Activated naive CD8-positive, alpha-beta T cell treated with anti-CD3 and anti-CD28 coated beads, Interleukin-2, amount 50 U/mL, for 16 hours (primary cell): ENCODE results near the gene ELMO1.

Source experiments
- DNase-seq: peaks from one replicate; pipeline ENCODE4 v3.0.0-alpha.2; 2020; ENCODE audit warnings: low read depth, low spot score

The ELMO1 gene

DNA sequence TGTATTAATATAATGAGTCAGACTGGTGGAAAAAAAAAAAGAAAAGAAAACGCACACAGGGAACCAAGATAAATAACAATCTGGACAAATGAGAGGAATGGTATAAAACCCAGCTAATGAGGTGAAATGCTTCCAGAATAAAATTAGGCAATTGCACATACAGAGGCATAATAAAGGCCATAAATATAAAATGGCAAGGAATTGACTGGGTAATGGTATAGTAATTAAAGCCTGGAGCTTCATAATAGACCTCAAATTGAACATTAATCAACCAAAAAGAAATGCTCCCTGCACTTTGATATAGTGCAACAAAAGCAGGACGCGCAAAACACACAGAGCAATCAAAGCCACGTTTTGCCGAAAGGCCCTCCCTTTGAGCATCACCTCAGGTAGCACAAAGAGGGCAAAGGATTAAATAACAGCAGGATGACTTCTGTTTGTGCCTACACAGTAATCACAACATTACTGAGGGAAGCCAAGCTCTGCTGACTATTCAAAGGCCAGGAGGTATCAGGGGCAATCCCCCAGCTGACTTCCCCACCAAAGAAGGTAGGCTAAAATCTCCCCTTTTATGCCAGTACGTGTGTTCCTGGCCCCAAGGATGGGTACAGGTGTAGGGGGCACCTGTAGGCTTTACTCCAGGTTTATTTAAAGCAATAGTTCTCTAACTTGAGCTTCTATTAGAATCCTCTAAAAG, 343.7 kb downstream of the ELMO1 start:
- DNase-seq = no peak

DNA sequence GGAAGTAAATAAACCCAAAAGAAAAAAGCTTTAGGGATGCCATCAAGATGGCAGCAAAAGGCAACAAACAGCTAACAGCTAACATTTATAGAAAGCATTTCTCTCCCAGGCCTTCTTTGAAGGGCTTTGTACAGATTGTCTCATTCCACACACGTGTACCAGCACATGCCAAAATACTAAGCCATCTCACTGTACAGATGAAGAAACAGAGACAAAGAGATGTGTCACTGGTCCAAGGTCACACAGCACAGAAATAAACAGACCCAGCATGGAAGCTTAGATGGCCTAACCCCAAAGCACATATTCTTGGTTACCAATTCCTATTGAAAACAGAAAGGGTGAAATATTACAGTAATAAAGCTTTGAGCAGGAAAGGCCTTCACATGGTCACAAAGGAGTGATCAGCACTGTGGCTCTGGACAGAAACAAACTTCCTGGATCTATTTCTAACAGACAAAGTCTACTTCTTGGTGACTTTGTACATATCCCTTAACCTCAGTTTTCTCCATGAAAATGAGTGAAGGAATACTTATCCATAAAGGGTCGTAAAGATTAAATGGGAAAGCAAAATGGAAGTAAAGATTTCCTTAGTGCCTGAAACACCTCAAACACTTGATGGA, 346.0 kb downstream of the ELMO1 start:
- no peak for DNase-seq

- DNase-seq = no peak
These were observed 347.8 kb downstream of the ELMO1 start for GRCh38 chr7:37100735-37101331.

DNA sequence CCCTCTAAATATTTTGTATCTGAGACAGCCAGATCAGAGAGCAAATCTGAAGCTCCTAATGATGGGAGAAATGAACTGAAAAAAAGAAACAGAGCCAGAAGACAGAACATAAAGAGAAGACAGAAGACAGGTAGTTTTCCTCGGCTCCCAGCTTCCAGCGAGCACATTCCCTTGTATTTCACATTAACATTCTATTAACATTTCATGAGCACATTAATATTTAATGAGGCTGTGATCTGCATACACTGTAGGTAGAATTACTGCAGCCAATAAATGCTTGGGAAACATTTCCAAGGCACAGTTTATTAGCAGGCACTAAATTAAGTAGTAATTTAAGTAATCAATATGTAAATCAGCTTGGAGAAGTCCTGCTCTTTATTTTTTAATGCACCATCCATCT, 349.9 kb downstream of the ELMO1 start:
- no peak for DNase-seq

DNA sequence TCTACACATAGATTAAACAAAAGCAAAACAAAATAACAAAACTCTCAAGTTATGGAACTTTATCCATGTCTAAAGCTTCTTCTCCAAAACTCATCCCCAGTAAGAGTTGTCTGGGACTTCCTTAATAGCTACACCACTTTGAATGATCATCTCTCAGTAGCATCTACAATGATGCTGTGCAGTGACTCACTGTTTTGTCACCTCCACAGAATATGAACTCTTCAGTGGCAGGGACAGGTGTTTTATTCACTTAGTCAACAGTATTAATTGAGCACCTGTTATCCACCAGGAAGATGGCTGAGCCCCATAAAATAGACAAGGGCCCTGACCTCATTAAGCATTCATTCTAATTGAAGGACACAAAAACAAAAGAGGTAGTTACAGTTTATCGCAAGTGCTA, 350.7 kb downstream of the ELMO1 start:
- DNase-seq = no peak

DNA sequence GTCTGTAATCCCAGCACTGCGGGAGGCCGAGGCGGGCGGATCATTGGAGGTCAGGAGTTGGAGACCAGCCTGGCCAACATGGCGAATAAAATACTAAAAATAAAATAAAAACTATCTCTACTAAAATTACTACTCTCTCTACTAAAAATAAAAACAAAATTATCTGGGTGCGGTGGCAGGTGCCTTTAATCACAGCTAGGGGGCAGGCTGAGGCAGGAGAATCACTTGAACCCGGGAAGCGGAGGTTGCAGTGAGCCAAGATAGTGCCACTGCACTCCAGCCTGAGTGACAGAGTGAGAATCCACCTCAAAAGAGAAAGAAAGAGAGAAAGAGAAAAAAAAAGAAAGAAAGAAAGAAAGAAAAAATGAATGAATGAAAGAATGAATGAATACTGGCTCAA, 351.4 kb downstream of the ELMO1 start:
- DNase-seq = no peak

DNA sequence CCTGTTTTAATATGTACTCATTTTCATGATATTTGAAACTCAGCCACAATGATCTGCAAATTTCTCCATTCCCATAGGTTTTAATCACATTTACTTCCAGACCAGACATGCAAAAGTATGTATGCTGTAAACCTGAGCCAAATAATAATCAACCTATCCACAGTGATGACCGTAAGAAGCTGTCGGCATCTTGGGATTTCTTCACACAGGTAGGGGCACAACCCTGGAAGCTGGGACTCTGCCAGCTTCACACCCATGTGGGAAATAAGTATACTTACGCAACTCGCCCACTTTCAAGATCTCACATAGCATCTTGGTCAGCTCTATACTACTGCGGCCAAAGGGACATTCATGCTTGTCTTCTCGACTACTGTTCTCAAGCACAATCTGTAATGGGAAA, 352.3 kb downstream of the ELMO1 start:
- no peak for DNase-seq

DNA sequence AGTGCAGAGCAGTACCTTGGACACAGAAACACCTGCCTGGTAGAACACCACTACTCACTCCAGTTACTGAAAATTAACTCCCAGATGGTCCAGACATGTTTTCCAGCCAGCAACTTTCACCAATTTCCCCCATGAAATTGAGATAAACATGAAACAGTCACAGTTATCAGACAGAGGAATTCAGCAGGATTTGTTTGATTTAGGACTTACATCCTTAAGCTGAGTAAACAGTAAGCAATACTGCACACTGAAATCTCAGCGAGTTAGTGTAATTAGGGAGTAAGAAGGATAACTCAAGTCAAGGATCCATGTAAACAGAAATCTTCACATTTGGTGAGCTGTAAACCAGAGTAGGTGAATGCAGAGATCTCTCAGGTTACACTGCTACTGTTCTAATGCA, 353.5 kb downstream of the ELMO1 start:
- no peak for DNase-seq

GRCh38 chr7:37093257-37093656, 355.4 kb downstream of the ELMO1 start:
- no peak for DNase-seq

DNA sequence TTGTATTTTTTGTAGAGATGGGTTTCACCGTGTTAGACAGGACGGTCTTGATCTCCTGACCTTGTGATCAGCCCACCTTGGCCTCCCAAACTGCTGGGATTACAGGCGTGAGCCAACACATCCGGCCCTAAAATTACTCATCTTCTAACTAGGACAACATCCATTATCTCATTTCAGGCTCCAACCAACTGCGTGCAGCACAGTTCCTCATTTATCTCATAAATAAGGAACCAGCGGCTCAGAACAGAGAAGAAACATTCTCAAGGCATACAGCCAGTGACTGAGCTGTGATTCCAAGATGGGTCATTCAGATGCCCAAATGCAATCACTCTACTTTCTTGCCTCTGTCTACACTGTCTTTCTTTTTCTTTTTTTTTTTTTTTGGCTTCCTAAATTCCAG, 356.1 kb downstream of the ELMO1 start:
- DNase-seq = no peak

DNA sequence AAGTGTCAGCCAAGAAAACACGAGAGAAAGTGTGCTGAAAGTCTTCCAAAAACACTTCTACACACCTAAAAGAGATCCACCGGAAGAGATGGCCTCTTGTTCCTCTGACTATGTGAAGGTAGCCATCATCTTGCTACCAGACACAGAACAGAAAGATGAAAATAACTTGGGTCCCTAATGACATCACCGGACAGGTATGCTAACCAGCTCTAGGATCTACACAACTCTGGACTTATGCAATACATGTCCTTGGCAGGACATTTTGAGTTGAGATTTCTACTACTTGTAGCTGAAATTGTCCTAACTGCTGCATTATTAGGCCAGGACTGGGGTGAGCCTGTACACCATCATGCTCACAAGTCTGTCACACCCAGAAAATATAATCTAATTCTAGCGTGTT, 358.7 kb downstream of the ELMO1 start:
- DNase-seq = no peak

DNA sequence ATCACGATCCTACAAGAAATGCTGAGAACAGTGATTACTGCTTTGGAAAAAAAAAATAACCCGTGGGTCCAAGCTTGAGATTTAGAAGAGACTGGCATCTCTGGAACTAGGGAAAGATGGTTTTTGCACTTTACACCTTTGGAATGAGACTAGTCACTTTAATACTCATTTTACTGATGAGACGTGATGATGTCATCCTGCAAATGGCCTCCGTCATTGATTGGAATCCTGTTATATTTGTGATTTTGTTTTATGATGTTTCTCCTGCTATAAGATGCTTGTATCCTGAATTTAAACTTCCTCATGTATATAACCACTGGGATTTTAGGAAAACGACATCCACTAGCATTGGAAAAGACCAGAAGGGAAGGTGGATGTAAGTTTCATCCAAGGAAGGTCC, 363.1 kb downstream of the ELMO1 start:
- DNase-seq = no peak

- DNase-seq = no peak
These were observed 364.4 kb downstream of the ELMO1 start for GRCh38 chr7:37084303-37084702.

DNA sequence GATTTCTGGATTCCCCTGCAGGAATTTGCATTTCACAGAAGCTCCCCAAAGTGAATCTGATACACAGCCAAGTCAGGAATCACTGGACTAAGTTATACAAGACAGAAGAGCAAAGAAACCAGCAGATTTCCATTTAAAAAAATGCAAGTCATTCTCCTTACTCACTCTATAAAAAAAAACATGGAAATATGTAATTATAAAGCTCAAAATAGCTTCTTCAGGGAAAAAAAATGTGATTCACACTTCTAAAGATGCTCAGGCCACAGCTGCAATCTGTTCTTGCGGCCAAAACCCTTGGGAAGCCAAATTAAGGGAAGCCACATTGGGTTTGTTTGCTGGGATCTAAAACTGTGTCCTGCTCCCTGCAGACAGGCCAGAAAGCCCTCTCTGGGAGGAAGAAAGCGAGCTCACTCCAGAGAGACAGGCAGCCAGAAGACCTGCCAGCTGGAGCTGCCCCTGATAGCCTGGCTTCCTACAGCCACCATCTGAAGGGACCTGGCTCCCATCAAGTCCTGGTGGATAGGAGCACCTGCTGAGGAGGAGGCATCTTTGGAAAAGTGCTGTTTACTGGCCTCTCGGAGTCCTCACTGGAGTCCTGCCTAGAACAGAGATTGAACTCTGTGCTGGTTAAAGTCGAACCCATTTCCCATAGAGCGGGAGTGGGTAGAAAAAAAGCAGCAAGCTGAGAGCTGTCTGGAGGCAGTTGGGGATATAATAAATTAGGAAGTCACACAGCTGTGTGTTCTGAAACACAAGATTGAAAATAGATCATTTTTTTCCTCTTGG, 365.2 kb downstream of the ELMO1 start:
- DNase-seq = no peak

DNA sequence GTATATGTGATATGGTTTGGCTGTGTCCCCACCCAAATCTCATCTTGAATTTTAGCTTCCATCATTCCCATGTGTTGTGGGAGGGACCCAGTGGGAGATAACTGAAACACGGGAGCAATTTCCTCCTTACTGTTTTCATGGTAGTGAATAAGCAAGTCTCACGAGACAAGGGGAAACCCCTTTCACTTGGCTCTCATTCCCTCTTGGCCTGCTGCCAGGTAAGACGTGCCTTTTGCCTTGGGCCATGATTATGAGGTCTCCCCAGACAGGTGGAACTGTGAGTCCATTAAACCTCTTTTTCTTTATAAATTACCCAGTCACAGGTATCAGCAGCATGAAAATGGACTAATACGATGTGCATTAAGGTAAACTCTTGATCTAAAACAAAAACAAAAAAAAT, 367.2 kb downstream of the ELMO1 start:
- DNase-seq = no peak

DNA sequence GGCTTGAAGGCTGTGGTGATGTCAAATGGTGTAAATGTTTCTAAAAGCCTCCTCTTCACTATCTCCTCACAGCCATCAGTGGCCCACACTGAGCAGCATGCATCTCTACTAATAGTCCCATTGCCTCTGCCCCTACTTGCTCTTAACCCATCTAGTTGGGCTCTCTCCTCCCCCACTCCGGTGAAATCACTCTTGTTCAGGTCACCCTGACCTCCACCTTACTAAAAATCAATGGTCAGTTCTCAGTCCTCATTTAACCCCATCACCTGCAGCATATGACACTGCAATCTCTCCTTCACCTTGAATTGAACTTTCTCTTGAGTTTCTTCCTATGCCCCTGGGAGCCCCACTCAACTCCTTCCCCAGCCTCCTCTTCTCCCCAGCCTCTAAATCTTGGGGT, 369.2 kb downstream of the ELMO1 start:
- no peak for DNase-seq

- DNase-seq = no peak
These were observed 372.0 kb downstream of the ELMO1 start for GRCh38 chr7:37076668-37077067.

GRCh38 chr7:37074370-37074769, 374.3 kb downstream of the ELMO1 start:
- DNase-seq = no peak

GRCh38 chr7:37071124-37071523, 377.5 kb downstream of the ELMO1 start:
- no peak for DNase-seq

DNA sequence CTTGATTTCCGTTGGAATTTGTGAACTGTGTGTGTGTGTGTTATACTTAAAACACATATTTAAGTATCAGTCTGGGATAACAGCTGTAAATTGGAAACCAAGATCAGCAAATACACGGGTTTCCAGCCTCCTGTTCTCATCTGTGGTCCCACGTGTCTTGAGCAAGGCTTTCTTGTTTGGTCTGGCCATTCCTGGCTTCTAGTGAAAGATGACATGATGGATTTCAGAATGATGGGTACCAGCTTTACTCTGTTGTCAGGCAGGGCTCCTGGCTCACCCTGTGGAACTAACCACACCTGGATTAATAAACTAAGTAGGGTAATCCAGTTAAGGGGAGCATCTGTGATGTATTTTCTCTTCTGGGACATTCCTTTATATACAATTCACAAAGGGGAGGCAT, 378.2 kb downstream of the ELMO1 start:
- DNase-seq = no peak

GRCh38 chr7:37070031-37070430, 378.6 kb downstream of the ELMO1 start:
- DNase-seq = no peak

- no peak for DNase-seq
These were observed 379.3 kb downstream of the ELMO1 start for GRCh38 chr7:37069336-37069735.

- no peak for DNase-seq
These were observed 379.8 kb downstream of the ELMO1 start for GRCh38 chr7:37068902-37069301.
